Endodermal cell (in vitro differentiated cells): ENCODE data around the gene RYR2. TPM values are rescaled to one million over a fixed set of nuclear protein-coding genes. Genes with fewer than 3 reads are reported as not detected.

Experiments used
- DNase-seq: peaks from one replicate; pipeline ENCODE4 v3.0.0-alpha.2; 2017
- H3K27ac ChIP-seq: 2 replicates; pipeline ENCODE4 v1.5.1; 2013; ENCODE audit warnings: mild to moderate bottlenecking, low read depth, low read length, moderate library complexity
- H3K27me3 ChIP-seq: 2 replicates; pipeline ENCODE4 v1.6.1; 2013; ENCODE audit warnings: mild to moderate bottlenecking, low read length, moderate library complexity; ENCODE audit not compliant: insufficient read depth, control insufficient read depth, poor library complexity, severe bottlenecking
- H3K36me3 ChIP-seq: 2 replicates; pipeline ENCODE4 v1.7.0; 2013; ENCODE audit warnings: mild to moderate bottlenecking, low read length, moderate library complexity; ENCODE audit not compliant: control insufficient read depth, insufficient read depth
- H3K4me1 ChIP-seq: one replicate; pipeline ENCODE4 v1.7.0; 2013; ENCODE audit warnings: low read length; ENCODE audit not compliant: control insufficient read depth, insufficient read depth
- H3K4me3 ChIP-seq: 2 replicates; pipeline ENCODE4 v1.5.1; 2013; ENCODE audit warnings: mild to moderate bottlenecking, low read length, moderate library complexity
- H3K9ac ChIP-seq: 2 replicates; pipeline ENCODE4 v1.6.1; 2013; ENCODE audit warnings: mild to moderate bottlenecking, low read length, moderate library complexity; ENCODE audit not compliant: poor library complexity, severe bottlenecking; ENCODE audit errors: extremely low read depth
- H3K9me3 ChIP-seq: 2 replicates; pipeline ENCODE4 v1.6.1; 2013; ENCODE audit warnings: mild to moderate bottlenecking, low read length, moderate library complexity; ENCODE audit not compliant: control insufficient read depth
- H3K27ac Mint-ChIP-seq: 2 replicates; pipeline ENCODE4 v1.8.0; 2020; ENCODE audit warnings: mixed read lengths
- H3K27me3 Mint-ChIP-seq: 2 replicates; pipeline ENCODE4 v1.8.0; 2021; ENCODE audit warnings: mild to moderate bottlenecking, mixed read lengths; ENCODE audit not compliant: insufficient read depth
- H3K36me3 Mint-ChIP-seq: 2 replicates; pipeline ENCODE4 v1.8.0; 2020; ENCODE audit warnings: low read depth, mixed read lengths
- H3K4me1 Mint-ChIP-seq: 2 replicates; pipeline ENCODE4 v1.8.0; 2020; ENCODE audit warnings: mixed read lengths
- H3K4me3 Mint-ChIP-seq: 2 replicates; pipeline ENCODE4 v1.8.0; 2020; ENCODE audit warnings: mild to moderate bottlenecking, moderate library complexity, mixed read lengths
- H3K9me3 Mint-ChIP-seq: 2 replicates; pipeline ENCODE4 v1.8.0; 2020; ENCODE audit warnings: mild to moderate bottlenecking, mixed read lengths
- WGBS, 2 experiments: methylation state at CpG; one replicate each; pipeline versions ENCODE4 v1.1.5 to v1.1.7; 2013; ENCODE audit warnings: missing lambda C conversion rate in 2 of 2, mixed read lengths in 1 of 2; ENCODE audit not compliant: insufficient coverage in 1 of 2, insufficient read length in 1 of 2; 5-methylcytosine and 5-hydroxymethylcytosine counted together
- total RNA-seq, 2 donors: library from RNA; stranded (reverse); fragmentation: NEBNext Ultra II Directional in 1 of 2; extraction: Animal tissue kit (Norgen Biotek cat#: 25700) in 1 of 2; gene quantifications; 2 replicates in 1 of 2; 3 replicates in 1 of 2; pipeline ENCODE4 v1.2.1, GENCODE V29; 2021
- TF ChIP-seq, protein P1 (sequence below): fragments of 200-600 bp; sonication (generic); conservative IDR thresholded peaks from 2 replicates; pipeline ENCODE4 v1.5.0; 2021; ENCODE audit warnings: antibody characterized with exemption, mild to moderate bottlenecking

The RYR2 gene
- total RNA-seq, 2 donors from 2014 or later = 0.95 to 2.4 TPM

DNA sequence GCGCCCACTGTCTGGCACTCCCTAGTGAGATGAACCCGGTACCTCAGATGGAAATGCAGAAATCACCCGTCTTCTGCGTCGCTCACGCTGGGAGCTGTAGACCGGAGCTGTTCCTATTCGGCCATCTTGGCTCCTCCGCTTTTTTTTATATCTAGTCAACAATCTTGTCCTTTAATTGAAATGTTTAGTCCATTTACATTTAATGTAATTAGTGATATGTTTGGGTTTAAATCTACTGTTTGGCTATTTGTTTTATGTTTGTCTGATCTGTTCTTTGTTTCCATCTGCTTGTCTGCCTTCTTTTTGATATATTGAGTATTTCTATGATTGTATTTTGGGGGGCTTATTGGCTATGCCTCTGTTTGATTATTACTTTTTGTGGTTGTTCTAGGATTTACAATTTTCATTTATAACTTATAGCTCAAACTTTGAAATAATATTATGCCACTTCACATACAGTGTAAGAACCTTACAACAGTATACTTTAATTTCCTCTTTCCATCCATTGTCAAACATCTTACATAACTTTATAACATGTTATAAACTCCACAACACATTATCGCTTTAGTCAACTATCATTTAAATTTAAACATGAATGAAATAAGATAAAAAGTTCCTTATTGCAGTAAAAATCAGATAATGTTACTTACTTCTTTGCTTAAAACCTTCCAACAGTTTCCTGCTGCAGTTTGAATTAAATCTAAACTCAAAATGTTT lies 16.5 kb upstream of the RYR2 start:
- Mint-ChIP-seq H3K36me3 (peaks cover 3% of the 10 kb centered on the region), H3K4me3 (no peak overlapping the region), H3K9me3 (peaks cover 7% of the 10 kb centered on the region), H3K4me1 (peaks cover 3% of the 10 kb centered on the region), H3K27ac (no peak overlapping the region), H3K27me3 (no peaks in the 10 kb centered on the region)
- 96% methylated on average over 8 of the region's 10 CpGs; no CpG with 5 or more reads in 1 of the 2 experiments for WGBS, 2 experiments
- H3K4me1 ChIP-seq = no peaks in the 10 kb centered on the region
- no peak overlapping the region for H3K9ac ChIP-seq
- TF ChIP-seq, protein P1, sequence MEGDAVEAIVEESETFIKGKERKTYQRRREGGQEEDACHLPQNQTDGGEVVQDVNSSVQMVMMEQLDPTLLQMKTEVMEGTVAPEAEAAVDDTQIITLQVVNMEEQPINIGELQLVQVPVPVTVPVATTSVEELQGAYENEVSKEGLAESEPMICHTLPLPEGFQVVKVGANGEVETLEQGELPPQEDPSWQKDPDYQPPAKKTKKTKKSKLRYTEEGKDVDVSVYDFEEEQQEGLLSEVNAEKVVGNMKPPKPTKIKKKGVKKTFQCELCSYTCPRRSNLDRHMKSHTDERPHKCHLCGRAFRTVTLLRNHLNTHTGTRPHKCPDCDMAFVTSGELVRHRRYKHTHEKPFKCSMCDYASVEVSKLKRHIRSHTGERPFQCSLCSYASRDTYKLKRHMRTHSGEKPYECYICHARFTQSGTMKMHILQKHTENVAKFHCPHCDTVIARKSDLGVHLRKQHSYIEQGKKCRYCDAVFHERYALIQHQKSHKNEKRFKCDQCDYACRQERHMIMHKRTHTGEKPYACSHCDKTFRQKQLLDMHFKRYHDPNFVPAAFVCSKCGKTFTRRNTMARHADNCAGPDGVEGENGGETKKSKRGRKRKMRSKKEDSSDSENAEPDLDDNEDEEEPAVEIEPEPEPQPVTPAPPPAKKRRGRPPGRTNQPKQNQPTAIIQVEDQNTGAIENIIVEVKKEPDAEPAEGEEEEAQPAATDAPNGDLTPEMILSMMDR = no peak
- no peak overlapping the region for H3K27ac ChIP-seq
- no peak for DNase-seq
- H3K36me3 ChIP-seq = no peaks in the 10 kb centered on the region
- no peaks in the 10 kb centered on the region for H3K27me3 ChIP-seq
- no peaks in the 10 kb centered on the region for H3K9me3 ChIP-seq
- H3K4me3 ChIP-seq = no peak overlapping the region

DNA sequence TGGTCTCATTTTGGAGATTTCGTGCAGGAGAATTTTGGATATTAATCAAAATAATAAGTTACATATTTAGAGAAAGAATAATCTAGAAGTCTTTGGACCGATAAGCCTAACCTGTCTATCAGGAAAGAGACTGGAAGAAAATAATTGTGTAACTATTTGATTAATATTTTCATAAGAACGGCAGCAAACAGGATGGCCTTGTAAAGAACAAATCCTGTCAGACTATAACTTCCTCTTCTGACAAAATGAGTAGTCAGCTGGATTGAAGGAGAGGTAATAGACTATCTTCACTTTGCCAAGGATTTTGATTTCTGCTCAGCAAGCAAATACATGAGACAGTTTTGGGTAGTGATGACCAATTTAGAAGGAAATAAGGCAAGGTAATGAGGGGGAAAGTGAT lies 12.7 kb upstream of the RYR2 start:
- no peaks in the 10 kb centered on the region for H3K9me3 ChIP-seq
- H3K27ac Mint-ChIP-seq = no peak overlapping the region
- WGBS, 2 experiments = 80 to 100% methylated on average over 1 to 3 of the region's 3 CpGs
- no peak overlapping the region for H3K27ac ChIP-seq
- no peaks in the 10 kb centered on the region for H3K36me3 ChIP-seq
- H3K4me3 Mint-ChIP-seq = no peak overlapping the region
- peaks cover 7% of the 10 kb centered on the region for H3K9me3 Mint-ChIP-seq
- H3K36me3 Mint-ChIP-seq = peaks cover 3% of the 10 kb centered on the region
- H3K4me1 Mint-ChIP-seq = peaks cover 10% of the 10 kb centered on the region
- H3K4me3 ChIP-seq = no peak overlapping the region
- H3K27me3 ChIP-seq = no peaks in the 10 kb centered on the region
- TF ChIP-seq, protein P1 = no peak
- no peak overlapping the region for H3K9ac ChIP-seq
- H3K4me1 ChIP-seq = no peaks in the 10 kb centered on the region
- no peak for DNase-seq
- H3K27me3 Mint-ChIP-seq = no peaks in the 10 kb centered on the region

GRCh38 chr1:237029850-237030535 lies 12.0 kb upstream of the RYR2 start:
- Histone ChIP-seq H3K27ac (no peak overlapping the region), H3K36me3 (no peaks in the 10 kb centered on the region), H3K4me3 (no peak overlapping the region), H3K9ac (no peak overlapping the region), H3K9me3 (no peaks in the 10 kb centered on the region), H3K27me3 (no peaks in the 10 kb centered on the region), H3K4me1 (no peaks in the 10 kb centered on the region)
- Mint-ChIP-seq H3K4me3 (no peak overlapping the region), H3K36me3 (peaks cover 3% of the 10 kb centered on the region), H3K9me3 (peaks cover 7% of the 10 kb centered on the region), H3K27me3 (no peaks in the 10 kb centered on the region), H3K27ac (no peak overlapping the region), H3K4me1 (peaks cover 10% of the 10 kb centered on the region)
- TF ChIP-seq, protein P1 = no peak
- 87 to 89% methylated on average over 6 to 9 of the region's 9 CpGs for WGBS, 2 experiments
- no peak for DNase-seq
